Measurements from ENCODE around the gene POLR3A. TPM values are rescaled to one million over a fixed set of nuclear protein-coding genes. Genes with fewer than 3 reads are reported as not detected.

The POLR3A gene
- total RNA-seq, 1 experiment from 2014 or later, result 12.3 TPM

GRCh38 chr10:77989081-77989724 is 40.1 kb downstream of the POLR3A start:
- Histone ChIP-seq H3K27me3 (ENCODE audit: control insufficient read depth, insufficient read depth, low read length) (no peaks in the 10 kb centered on the region), H3K4me3 (ENCODE audit: insufficient read depth, low read depth, low read length) (no peak overlapping the region), H3K36me3 (replicated peaks; ENCODE audit: control insufficient read depth, insufficient read depth, low read length) (peaks cover 44% of the 10 kb centered on the region)
- no peak for DNase-seq

DNA sequence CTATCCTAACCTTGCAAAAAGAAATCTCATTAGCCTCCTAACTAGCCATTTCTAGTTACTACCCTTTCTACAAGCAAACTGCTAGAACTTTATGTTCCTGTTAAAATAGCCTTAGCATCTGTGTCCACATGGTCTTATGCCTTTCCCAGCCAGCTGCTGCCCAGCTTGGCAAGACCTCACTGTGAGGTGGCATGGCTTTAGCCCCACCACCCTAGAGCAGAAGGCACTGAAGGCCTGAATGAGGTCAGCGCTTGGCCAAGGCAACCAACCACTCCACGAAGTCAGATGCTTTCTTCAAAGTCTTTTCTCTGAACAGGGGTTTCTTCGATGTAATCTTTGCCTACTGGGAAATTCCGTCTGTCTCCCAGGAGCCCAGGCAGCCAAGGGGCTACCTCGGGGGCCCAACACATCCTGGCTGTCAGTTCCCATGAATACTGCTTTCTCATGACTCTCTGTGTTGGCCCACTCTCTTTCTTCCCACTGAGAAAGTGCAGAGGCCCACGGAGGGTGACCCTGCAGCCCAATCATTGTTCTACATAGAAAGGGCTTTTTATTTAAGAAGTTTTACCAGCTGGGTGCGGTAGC is 41.6 kb downstream of the POLR3A start:
- Histone ChIP-seq H3K36me3 (replicated peaks; ENCODE audit: control insufficient read depth, insufficient read depth, low read length) (peaks cover 49% of the 10 kb centered on the region), H3K4me3 (ENCODE audit: insufficient read depth, low read depth, low read length) (no peak overlapping the region), H3K27me3 (ENCODE audit: control insufficient read depth, insufficient read depth, low read length) (no peaks in the 10 kb centered on the region)
- DNase-seq, result no peak

DNA sequence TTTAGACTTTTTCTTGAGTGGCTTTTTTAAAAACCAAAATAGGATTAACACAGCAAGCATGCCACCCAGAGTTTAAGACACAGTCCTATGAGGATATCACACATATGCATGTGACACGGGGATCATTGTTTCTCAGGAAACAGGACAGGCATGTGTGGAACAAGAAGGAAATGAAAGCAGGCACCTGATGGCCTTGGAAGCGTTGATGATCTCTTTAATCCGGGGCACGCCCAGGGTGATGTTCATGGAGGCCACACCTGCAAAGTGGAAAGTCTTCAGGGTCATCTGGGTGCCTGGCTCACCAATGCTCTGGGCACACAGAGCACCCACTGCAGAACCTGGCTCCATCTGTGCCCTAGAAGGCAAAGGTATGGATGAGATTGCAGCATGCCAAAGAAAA is 44.3 kb downstream of the POLR3A start:
- Histone ChIP-seq H3K36me3 (replicated peaks; ENCODE audit: control insufficient read depth, insufficient read depth, low read length) (peaks cover 61% of the 10 kb centered on the region), H3K4me3 (ENCODE audit: insufficient read depth, low read depth, low read length) (no peak overlapping the region)

GRCh38 chr10:77983384-77984341 is 45.7 kb downstream of the POLR3A start:
- Histone ChIP-seq H3K4me3 (ENCODE audit: insufficient read depth, low read depth, low read length) (no peak overlapping the region), H3K36me3 (replicated peaks; ENCODE audit: control insufficient read depth, insufficient read depth, low read length) (peaks cover 62% of the 10 kb centered on the region), H3K27me3 (ENCODE audit: control insufficient read depth, insufficient read depth, low read length) (no peaks in the 10 kb centered on the region)
- no peak for DNase-seq

More for the DNA sequence above, 44.3 kb downstream of the POLR3A start:
- DNase-seq, result no peak
- H3K27me3 ChIP-seq (ENCODE audit: control insufficient read depth, insufficient read depth, low read length), result no peaks in the 10 kb centered on the region

- peaks cover 62% of the 10 kb centered on the region for H3K36me3 ChIP-seq (replicated peaks; ENCODE audit: control insufficient read depth, insufficient read depth, low read length)
- no peak for DNase-seq
- no peak overlapping the region for H3K4me3 ChIP-seq (ENCODE audit: insufficient read depth, low read depth, low read length)
- H3K27me3 ChIP-seq (ENCODE audit: control insufficient read depth, insufficient read depth, low read length), result no peaks in the 10 kb centered on the region
Observed at GRCh38 chr10:77981281-77981680, 48.0 kb downstream of the POLR3A start.

- DNase-seq, result no peak
- Histone ChIP-seq H3K36me3 (replicated peaks; ENCODE audit: control insufficient read depth, insufficient read depth, low read length) (peaks cover 51% of the 10 kb centered on the region), H3K4me3 (ENCODE audit: insufficient read depth, low read depth, low read length) (no peak overlapping the region), H3K27me3 (ENCODE audit: control insufficient read depth, insufficient read depth, low read length) (no peaks in the 10 kb centered on the region)
Observed at GRCh38 chr10:77979221-77979620, 50.1 kb downstream of the POLR3A start.

GRCh38 chr10:77978360-77978759 is 51.0 kb downstream of the POLR3A start:
- H3K36me3 ChIP-seq (replicated peaks; ENCODE audit: control insufficient read depth, insufficient read depth, low read length), result peaks cover 44% of the 10 kb centered on the region
- no peak for DNase-seq
- no peak overlapping the region for H3K4me3 ChIP-seq (ENCODE audit: insufficient read depth, low read depth, low read length)
- H3K27me3 ChIP-seq (ENCODE audit: control insufficient read depth, insufficient read depth, low read length), result no peaks in the 10 kb centered on the region

- no peaks in the 10 kb centered on the region for H3K27me3 ChIP-seq (ENCODE audit: control insufficient read depth, insufficient read depth, low read length)
- peaks cover 40% of the 10 kb centered on the region for H3K36me3 ChIP-seq (replicated peaks; ENCODE audit: control insufficient read depth, insufficient read depth, low read length)
- H3K4me3 ChIP-seq (ENCODE audit: insufficient read depth, low read depth, low read length), result no peak overlapping the region
- no peak for DNase-seq
Observed at GRCh38 chr10:77977934-77978333, 51.4 kb downstream of the POLR3A start.

- H3K4me3 ChIP-seq (ENCODE audit: insufficient read depth, low read depth, low read length), result no peak overlapping the region
- H3K27me3 ChIP-seq (ENCODE audit: control insufficient read depth, insufficient read depth, low read length), result no peaks in the 10 kb centered on the region
- DNase-seq, result no peak
- peaks cover 32% of the 10 kb centered on the region for H3K36me3 ChIP-seq (replicated peaks; ENCODE audit: control insufficient read depth, insufficient read depth, low read length)
Observed at GRCh38 chr10:77977016-77977415, 52.3 kb downstream of the POLR3A start.

DNA sequence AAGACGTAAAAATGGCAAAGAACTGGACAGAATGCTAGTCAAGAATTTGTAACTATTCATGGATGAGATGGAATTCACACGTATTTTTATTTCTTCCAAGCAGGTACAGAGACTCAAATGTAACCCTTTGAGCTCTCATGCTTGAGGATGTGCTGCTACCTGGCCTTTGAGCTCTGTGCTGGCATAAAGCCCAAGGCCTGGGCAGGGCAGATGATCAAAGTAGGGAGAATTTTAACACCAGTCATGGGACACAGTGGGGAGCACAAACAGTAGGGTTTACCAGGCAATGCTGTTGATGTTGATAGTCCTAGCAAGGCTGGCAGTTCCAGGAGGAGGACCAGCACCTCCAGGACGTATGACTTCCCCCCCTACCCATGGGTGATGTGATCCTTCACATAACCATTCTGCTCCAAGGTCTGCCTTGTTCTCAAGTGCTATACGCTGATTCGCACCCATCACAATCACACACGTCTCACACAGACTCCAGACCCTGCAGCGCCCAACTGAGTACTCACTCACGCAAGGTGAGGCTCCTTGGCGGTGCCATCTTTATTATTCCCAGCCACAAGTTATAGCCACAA is 54.1 kb downstream of the POLR3A start:
- H3K4me3 ChIP-seq (ENCODE audit: insufficient read depth, low read depth, low read length), result no peak overlapping the region
- no peak for DNase-seq
- peaks cover 24% of the 10 kb centered on the region for H3K36me3 ChIP-seq (replicated peaks; ENCODE audit: control insufficient read depth, insufficient read depth, low read length)
- H3K27me3 ChIP-seq (ENCODE audit: control insufficient read depth, insufficient read depth, low read length), result no peaks in the 10 kb centered on the region

GRCh38 chr10:77974396-77975074 is 54.8 kb downstream of the POLR3A start:
- H3K27me3 ChIP-seq (ENCODE audit: control insufficient read depth, insufficient read depth, low read length), result no peaks in the 10 kb centered on the region
- DNase-seq, result peak; percentile 83
- H3K4me3 ChIP-seq (ENCODE audit: insufficient read depth, low read depth, low read length), result no peak overlapping the region
- peaks cover 19% of the 10 kb centered on the region for H3K36me3 ChIP-seq (replicated peaks; ENCODE audit: control insufficient read depth, insufficient read depth, low read length)

DNA sequence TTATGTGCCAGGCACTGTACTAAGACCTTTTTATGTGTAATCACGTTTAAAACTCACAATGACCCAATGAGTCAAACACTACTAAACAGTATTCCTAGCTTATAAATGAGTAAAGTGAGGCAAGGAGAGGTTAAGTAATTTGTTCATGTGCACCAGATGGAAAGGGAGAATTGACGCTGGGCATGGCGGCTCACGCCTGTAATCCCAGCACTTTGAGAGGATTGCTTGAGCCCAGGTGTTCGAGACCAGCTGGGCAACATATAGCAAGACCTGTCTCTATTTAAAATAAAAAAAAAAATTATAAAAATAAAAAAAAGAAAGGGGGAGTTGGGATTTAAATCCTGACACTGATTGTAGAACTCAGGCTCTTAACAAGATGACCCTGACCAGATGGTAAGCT is 56.0 kb downstream of the POLR3A start:
- Histone ChIP-seq H3K4me3 (ENCODE audit: insufficient read depth, low read depth, low read length) (no peak overlapping the region), H3K36me3 (replicated peaks; ENCODE audit: control insufficient read depth, insufficient read depth, low read length) (peaks cover 11% of the 10 kb centered on the region), H3K27me3 (ENCODE audit: control insufficient read depth, insufficient read depth, low read length) (no peaks in the 10 kb centered on the region)
- no peak for DNase-seq

DNA sequence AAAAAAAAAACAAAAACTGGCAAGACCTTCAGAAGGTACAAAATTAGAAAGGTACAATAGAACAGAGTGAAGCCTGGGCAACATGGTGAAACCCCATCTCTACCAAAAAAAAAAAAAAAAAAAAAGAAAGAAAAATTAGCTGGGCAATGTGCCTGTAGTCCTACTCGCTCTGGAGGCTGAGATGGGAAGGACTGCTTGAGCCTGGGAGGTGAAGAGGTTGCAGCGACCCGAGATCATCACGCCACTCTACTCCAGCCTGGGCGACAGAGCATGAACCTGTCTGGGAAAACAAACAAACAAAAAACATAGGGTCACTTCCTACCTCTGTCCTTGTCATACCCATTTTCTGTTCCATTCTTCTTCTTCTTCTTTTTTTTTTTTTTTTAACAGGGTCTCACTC is 57.2 kb downstream of the POLR3A start:
- H3K27me3 ChIP-seq (ENCODE audit: control insufficient read depth, insufficient read depth, low read length), result no peaks in the 10 kb centered on the region
- peaks cover 5% of the 10 kb centered on the region for H3K36me3 ChIP-seq (replicated peaks; ENCODE audit: control insufficient read depth, insufficient read depth, low read length)
- DNase-seq, result no peak
- H3K4me3 ChIP-seq (ENCODE audit: insufficient read depth, low read depth, low read length), result no peak overlapping the region

DNA sequence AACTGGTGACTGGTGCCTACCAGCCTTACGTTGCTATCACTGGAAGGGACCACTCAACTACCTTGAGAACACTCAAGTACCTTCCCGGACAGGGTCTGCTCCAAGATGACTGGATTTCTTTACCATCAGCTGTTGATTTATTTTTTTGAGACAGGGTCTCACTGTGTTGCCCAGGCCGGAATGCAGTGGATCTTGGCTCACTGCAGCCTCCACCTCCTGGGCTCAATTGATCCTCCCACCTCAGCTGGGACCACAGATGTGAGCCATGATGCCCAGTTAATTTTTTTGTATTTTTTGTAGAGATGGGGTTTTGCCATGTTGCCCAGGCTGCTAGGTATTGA is 57.5 kb downstream of the POLR3A start:
- Histone ChIP-seq H3K4me3 (ENCODE audit: insufficient read depth, low read depth, low read length) (no peak overlapping the region), H3K36me3 (replicated peaks; ENCODE audit: control insufficient read depth, insufficient read depth, low read length) (peaks cover 2% of the 10 kb centered on the region; the same call in 1 of the 2 replicates), H3K27me3 (ENCODE audit: control insufficient read depth, insufficient read depth, low read length) (no peaks in the 10 kb centered on the region)
- no peak for DNase-seq

Data from H7 (cell line).